HL-60 (cell line): ENCODE results near the gene FBXW7.

ENCODE experiments used
- DNase-seq, 2 experiments: peaks; one replicate each; pipeline ENCODE4 v3.0.0-alpha.2; 2010 to 2020; ENCODE audit warnings: low read depth in 1 of 2, low spot score in 1 of 2
- H3K27ac ChIP-seq: fragments of 250-450 bp; sonication (Bioruptor Pico); replicated peaks from 2 replicates; pipeline ENCODE4 v1.5.1; 2020; ENCODE audit warnings: mild to moderate bottlenecking, moderate library complexity
- H3K27me3 ChIP-seq: fragments of 250-450 bp; sonication (Bioruptor Pico); 2 replicates; pipeline ENCODE4 v1.5.1; 2021; ENCODE audit warnings: mild to moderate bottlenecking, moderate library complexity; ENCODE audit not compliant: insufficient read depth, poor library complexity, severe bottlenecking
- H3K4me3 ChIP-seq: replicated peaks from 2 replicates; pipeline ENCODE4 v1.5.1; 2011; ENCODE audit warnings: mild to moderate bottlenecking, control low read depth, low read length; ENCODE audit not compliant: insufficient read depth
- GABPA ChIP-seq: IDR thresholded peaks from 2 replicates; pipeline ENCODE4 v1.6.1; 2012; ENCODE audit warnings: low read depth
- POLR2AphosphoS5 ChIP-seq: IDR thresholded peaks from 2 replicates; pipeline ENCODE4 v1.6.1; 2012; ENCODE audit warnings: low read depth
- SPI1 ChIP-seq: IDR thresholded peaks from 2 replicates; pipeline ENCODE4 v1.6.1; 2012; ENCODE audit warnings: low read depth, mild to moderate bottlenecking, borderline replicate concordance
- TF ChIP-seq, protein P1 (sequence below): IDR thresholded peaks from 2 replicates; pipeline ENCODE4 v1.6.1; 2012; ENCODE audit warnings: low read depth; ENCODE audit not compliant: insufficient replicate concordance
- TF ChIP-seq, protein P2 (sequence below): IDR thresholded peaks from one replicate; pipeline ENCODE4 v1.5.1; 2011; ENCODE audit warnings: low read length, control low read depth, inconsistent platforms; ENCODE audit not compliant: insufficient read depth

Gene FBXW7

GRCh38 chr4:152443859-152444258, 92.0 kb downstream of the FBXW7 start:
- TF ChIP-seq, protein P1, sequence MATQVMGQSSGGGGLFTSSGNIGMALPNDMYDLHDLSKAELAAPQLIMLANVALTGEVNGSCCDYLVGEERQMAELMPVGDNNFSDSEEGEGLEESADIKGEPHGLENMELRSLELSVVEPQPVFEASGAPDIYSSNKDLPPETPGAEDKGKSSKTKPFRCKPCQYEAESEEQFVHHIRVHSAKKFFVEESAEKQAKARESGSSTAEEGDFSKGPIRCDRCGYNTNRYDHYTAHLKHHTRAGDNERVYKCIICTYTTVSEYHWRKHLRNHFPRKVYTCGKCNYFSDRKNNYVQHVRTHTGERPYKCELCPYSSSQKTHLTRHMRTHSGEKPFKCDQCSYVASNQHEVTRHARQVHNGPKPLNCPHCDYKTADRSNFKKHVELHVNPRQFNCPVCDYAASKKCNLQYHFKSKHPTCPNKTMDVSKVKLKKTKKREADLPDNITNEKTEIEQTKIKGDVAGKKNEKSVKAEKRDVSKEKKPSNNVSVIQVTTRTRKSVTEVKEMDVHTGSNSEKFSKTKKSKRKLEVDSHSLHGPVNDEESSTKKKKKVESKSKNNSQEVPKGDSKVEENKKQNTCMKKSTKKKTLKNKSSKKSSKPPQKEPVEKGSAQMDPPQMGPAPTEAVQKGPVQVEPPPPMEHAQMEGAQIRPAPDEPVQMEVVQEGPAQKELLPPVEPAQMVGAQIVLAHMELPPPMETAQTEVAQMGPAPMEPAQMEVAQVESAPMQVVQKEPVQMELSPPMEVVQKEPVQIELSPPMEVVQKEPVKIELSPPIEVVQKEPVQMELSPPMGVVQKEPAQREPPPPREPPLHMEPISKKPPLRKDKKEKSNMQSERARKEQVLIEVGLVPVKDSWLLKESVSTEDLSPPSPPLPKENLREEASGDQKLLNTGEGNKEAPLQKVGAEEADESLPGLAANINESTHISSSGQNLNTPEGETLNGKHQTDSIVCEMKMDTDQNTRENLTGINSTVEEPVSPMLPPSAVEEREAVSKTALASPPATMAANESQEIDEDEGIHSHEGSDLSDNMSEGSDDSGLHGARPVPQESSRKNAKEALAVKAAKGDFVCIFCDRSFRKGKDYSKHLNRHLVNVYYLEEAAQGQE = no peak
- TF ChIP-seq SPI1 (no peak), GABPA (no peak), POLR2AphosphoS5 (no peak)
- TF ChIP-seq, protein P2, sequence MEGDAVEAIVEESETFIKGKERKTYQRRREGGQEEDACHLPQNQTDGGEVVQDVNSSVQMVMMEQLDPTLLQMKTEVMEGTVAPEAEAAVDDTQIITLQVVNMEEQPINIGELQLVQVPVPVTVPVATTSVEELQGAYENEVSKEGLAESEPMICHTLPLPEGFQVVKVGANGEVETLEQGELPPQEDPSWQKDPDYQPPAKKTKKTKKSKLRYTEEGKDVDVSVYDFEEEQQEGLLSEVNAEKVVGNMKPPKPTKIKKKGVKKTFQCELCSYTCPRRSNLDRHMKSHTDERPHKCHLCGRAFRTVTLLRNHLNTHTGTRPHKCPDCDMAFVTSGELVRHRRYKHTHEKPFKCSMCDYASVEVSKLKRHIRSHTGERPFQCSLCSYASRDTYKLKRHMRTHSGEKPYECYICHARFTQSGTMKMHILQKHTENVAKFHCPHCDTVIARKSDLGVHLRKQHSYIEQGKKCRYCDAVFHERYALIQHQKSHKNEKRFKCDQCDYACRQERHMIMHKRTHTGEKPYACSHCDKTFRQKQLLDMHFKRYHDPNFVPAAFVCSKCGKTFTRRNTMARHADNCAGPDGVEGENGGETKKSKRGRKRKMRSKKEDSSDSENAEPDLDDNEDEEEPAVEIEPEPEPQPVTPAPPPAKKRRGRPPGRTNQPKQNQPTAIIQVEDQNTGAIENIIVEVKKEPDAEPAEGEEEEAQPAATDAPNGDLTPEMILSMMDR = no peak
- Histone ChIP-seq H3K27ac (no peak overlapping the region), H3K4me3 (no peak overlapping the region), H3K27me3 (no peaks in the 10 kb centered on the region)
- DNase-seq = no peak

GRCh38 chr4:152437561-152437960, 98.3 kb downstream of the FBXW7 start:
- Histone ChIP-seq H3K27me3 (no peaks in the 10 kb centered on the region), H3K4me3 (no peak overlapping the region), H3K27ac (no peak overlapping the region)
- DNase-seq = no peak
- TF ChIP-seq GABPA = no peak

GRCh38 chr4:152436384-152436783, 99.5 kb downstream of the FBXW7 start:
- H3K4me3 ChIP-seq = no peak overlapping the region
- H3K27ac ChIP-seq = no peak overlapping the region
- TF ChIP-seq, protein P1 = no peak
- TF ChIP-seq SPI1 (no peak), POLR2AphosphoS5 (no peak), GABPA (no peak)
- TF ChIP-seq, protein P2 = no peak
- no peak for DNase-seq
- no peaks in the 10 kb centered on the region for H3K27me3 ChIP-seq

GRCh38 chr4:152434011-152434410, 101.9 kb downstream of the FBXW7 start:
- TF ChIP-seq POLR2AphosphoS5 = no peak
- TF ChIP-seq, protein P2 = no peak
- Histone ChIP-seq H3K4me3 (no peak overlapping the region), H3K27me3 (no peaks in the 10 kb centered on the region), H3K27ac (no peak overlapping the region)
- no peak for DNase-seq
